Neural progenitor cell (in vitro differentiated cells): ENCODE data around the gene MMRN1. TPM values are rescaled to one million over a fixed set of nuclear protein-coding genes. Genes with fewer than 3 reads are reported as not detected.

Source experiments
- DNase-seq: peaks from one replicate; pipeline ENCODE4 v3.0.0-alpha.2; 2016; ENCODE audit warnings: low spot score
- H2AFZ ChIP-seq: fragments of 200-600 bp; sonication (generic); replicated peaks from 2 replicates; pipeline ENCODE4 v1.6.1; 2016; ENCODE audit warnings: antibody characterized with exemption
- H3F3A ChIP-seq: fragments of 200-600 bp; sonication (generic); 2 replicates; pipeline ENCODE4 v1.6.1; 2016; ENCODE audit warnings: antibody characterized with exemption, low read depth
- H3K27ac ChIP-seq: fragments of 200-600 bp; sonication (generic); 2 replicates; pipeline ENCODE4 v1.5.1; 2016; ENCODE audit warnings: mild to moderate bottlenecking
- H3K27me3 ChIP-seq: fragments of 200-600 bp; sonication (generic); 2 replicates; pipeline ENCODE4 v1.6.1; 2016; ENCODE audit warnings: mild to moderate bottlenecking, moderate library complexity
- H3K36me3 ChIP-seq: fragments of 200-600 bp; sonication (generic); 2 replicates; pipeline ENCODE4 v1.5.1; 2016
- H3K4me1 ChIP-seq: fragments of 200-600 bp; sonication (generic); 2 replicates; pipeline ENCODE4 v1.6.1; 2016; ENCODE audit warnings: mixed run types
- H3K4me2 ChIP-seq: fragments of 200-600 bp; sonication (generic); 2 replicates; pipeline ENCODE4 v1.6.1; 2016
- H3K4me3 ChIP-seq: fragments of 200-600 bp; sonication (generic); 2 replicates; pipeline ENCODE4 v1.5.1; 2016
- H3K79me2 ChIP-seq: fragments of 200-600 bp; sonication (generic); 2 replicates; pipeline ENCODE4 v1.6.1; 2016; ENCODE audit warnings: low read depth
- H3K9ac ChIP-seq: fragments of 200-600 bp; sonication (generic); 2 replicates; pipeline ENCODE4 v1.6.1; 2016
- H3K9me3 ChIP-seq: fragments of 200-600 bp; sonication (generic); 2 replicates; pipeline ENCODE4 v1.5.1; 2016; ENCODE audit warnings: low read depth
- H4K20me1 ChIP-seq: fragments of 200-600 bp; sonication (generic); 2 replicates; pipeline ENCODE4 v1.6.1; 2016; ENCODE audit warnings: low read depth
- H3K27ac Mint-ChIP-seq: 3 replicates; pipeline ENCODE4 v1.8.0; 2021; ENCODE audit warnings: mixed read lengths
- H3K27me3 Mint-ChIP-seq: 2 replicates; pipeline ENCODE4 v1.8.0; 2022; ENCODE audit warnings: low read depth, mild to moderate bottlenecking, inconsistent platforms, moderate library complexity, mixed read lengths; ENCODE audit not compliant: insufficient read depth
- H3K36me3 Mint-ChIP-seq: 3 replicates; pipeline ENCODE4 v1.8.0; 2021; ENCODE audit warnings: mixed read lengths
- H3K4me1 Mint-ChIP-seq: 3 replicates; pipeline ENCODE4 v1.8.0; 2021; ENCODE audit warnings: mixed read lengths
- H3K4me3 Mint-ChIP-seq: 3 replicates; pipeline ENCODE4 v1.8.0; 2021; ENCODE audit warnings: mild to moderate bottlenecking, moderate library complexity, mixed read lengths
- H3K9me3 Mint-ChIP-seq: 3 replicates; pipeline ENCODE4 v1.8.0; 2020; ENCODE audit warnings: mixed read lengths
- EZH2 ChIP-seq: fragments of 200-600 bp; sonication (generic); IDR thresholded peaks from 2 replicates; pipeline ENCODE4 v1.6.1; 2017; ENCODE audit warnings: antibody characterized with exemption, mild to moderate bottlenecking, moderate library complexity
- EZH2phosphoT487 ChIP-seq: fragments of 200-600 bp; sonication (generic); IDR thresholded peaks from 2 replicates; pipeline ENCODE4 v1.6.1; 2017; ENCODE audit warnings: antibody characterized with exemption
- total RNA-seq: library from RNA; depleted of rRNA; stranded (reverse); fragments of >200 nt; gene quantifications from 2 replicates; pipeline ENCODE4 v1.2.3, GENCODE V29; 2015; ENCODE audit warnings: low replicate concordance
- TF ChIP-seq, protein P1 (sequence below): fragments of 200-600 bp; sonication (generic); IDR thresholded peaks from 2 replicates; pipeline ENCODE4 v1.5.1; 2017; ENCODE audit warnings: antibody characterized with exemption, mild to moderate bottlenecking

The MMRN1 gene
- total RNA-seq, 1 donor from 2014 or later: 0.37 TPM

DNA sequence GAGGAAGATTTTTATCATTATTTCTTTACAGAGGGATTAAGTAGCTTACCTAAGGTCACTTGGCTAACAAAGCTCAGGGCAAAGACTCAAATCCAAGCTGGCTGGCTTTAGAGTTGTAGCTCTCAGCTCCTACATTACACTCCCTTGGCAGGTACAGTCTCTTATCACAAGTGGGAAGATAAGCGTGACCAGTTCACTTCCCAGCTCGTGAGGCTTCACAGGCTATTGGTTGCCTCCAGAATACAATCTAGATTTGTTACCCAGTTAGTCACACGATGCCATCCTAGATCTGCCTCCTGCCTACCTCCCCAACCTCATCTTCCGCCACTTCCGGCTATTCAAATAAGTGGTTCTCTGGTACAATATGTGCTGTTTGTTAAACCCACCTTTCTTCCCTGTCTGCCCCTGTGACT lies 3.7 kb downstream of the MMRN1 start:
- Histone ChIP-seq H3K79me2 (no peaks in the 10 kb centered on the region), H3K4me1 (peaks cover 14% of the 10 kb centered on the region), H2AFZ (no peak overlapping the region), H4K20me1 (no peaks in the 10 kb centered on the region), H3K27me3 (no peaks in the 10 kb centered on the region), H3K36me3 (no peaks in the 10 kb centered on the region), H3K9me3 (no peaks in the 10 kb centered on the region), H3F3A (peaks cover 3% of the 10 kb centered on the region), H3K9ac (no peak overlapping the region), H3K4me3 (no peak overlapping the region), H3K4me2 (peak overlapping the region; percentile 21), H3K27ac (no peak overlapping the region)
- Mint-ChIP-seq H3K4me3 (no peak overlapping the region), H3K36me3 (peaks cover 28% of the 10 kb centered on the region), H3K27me3 (no peaks in the 10 kb centered on the region), H3K4me1 (peaks cover 8% of the 10 kb centered on the region), H3K9me3 (peaks cover 5% of the 10 kb centered on the region), H3K27ac (no peak overlapping the region)
- TF ChIP-seq EZH2 (no peak), EZH2phosphoT487 (no peak)
- TF ChIP-seq, protein P1, sequence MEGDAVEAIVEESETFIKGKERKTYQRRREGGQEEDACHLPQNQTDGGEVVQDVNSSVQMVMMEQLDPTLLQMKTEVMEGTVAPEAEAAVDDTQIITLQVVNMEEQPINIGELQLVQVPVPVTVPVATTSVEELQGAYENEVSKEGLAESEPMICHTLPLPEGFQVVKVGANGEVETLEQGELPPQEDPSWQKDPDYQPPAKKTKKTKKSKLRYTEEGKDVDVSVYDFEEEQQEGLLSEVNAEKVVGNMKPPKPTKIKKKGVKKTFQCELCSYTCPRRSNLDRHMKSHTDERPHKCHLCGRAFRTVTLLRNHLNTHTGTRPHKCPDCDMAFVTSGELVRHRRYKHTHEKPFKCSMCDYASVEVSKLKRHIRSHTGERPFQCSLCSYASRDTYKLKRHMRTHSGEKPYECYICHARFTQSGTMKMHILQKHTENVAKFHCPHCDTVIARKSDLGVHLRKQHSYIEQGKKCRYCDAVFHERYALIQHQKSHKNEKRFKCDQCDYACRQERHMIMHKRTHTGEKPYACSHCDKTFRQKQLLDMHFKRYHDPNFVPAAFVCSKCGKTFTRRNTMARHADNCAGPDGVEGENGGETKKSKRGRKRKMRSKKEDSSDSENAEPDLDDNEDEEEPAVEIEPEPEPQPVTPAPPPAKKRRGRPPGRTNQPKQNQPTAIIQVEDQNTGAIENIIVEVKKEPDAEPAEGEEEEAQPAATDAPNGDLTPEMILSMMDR: no peak
- peak; percentile 55 for DNase-seq

DNA sequence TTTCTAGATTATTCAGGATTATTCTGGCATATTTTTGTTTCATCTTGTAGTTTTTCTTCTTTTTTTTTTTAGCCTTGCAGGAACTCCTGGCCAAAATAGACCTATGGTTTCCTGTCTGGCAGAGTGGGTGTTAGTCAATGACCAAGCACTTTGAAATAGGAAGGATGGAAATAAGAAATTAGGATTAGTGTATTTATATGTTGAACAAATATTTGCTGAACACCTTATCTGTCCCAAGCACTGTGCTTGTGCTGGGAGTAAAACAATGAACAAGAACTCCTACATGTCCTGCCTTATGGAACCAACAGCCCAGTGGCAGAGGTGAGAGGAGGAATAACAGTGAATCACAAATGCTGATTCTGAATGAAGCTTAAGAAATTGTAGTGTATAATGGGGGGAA lies 4.5 kb downstream of the MMRN1 start:
- peaks cover 3% of the 10 kb centered on the region for H3F3A ChIP-seq
- Mint-ChIP-seq H3K36me3 (peaks cover 25% of the 10 kb centered on the region), H3K9me3 (peaks cover 5% of the 10 kb centered on the region), H3K27ac (no peak overlapping the region), H3K4me1 (peaks cover 14% of the 10 kb centered on the region), H3K4me3 (no peak overlapping the region), H3K27me3 (no peaks in the 10 kb centered on the region)
- DNase-seq: no peak
- H3K27me3 ChIP-seq: no peaks in the 10 kb centered on the region
- TF ChIP-seq EZH2phosphoT487 (no peak), EZH2 (no peak)
- TF ChIP-seq, protein P1: no peak
- no peak overlapping the region for H3K4me3 ChIP-seq
- no peak overlapping the region for H3K4me2 ChIP-seq
- H3K27ac ChIP-seq: no peak overlapping the region
- no peak overlapping the region for H2AFZ ChIP-seq
- H4K20me1 ChIP-seq: no peaks in the 10 kb centered on the region
- H3K4me1 ChIP-seq: peaks cover 14% of the 10 kb centered on the region
- H3K36me3 ChIP-seq: no peaks in the 10 kb centered on the region
- H3K79me2 ChIP-seq: no peaks in the 10 kb centered on the region
- H3K9ac ChIP-seq: no peak overlapping the region
- no peaks in the 10 kb centered on the region for H3K9me3 ChIP-seq

DNA sequence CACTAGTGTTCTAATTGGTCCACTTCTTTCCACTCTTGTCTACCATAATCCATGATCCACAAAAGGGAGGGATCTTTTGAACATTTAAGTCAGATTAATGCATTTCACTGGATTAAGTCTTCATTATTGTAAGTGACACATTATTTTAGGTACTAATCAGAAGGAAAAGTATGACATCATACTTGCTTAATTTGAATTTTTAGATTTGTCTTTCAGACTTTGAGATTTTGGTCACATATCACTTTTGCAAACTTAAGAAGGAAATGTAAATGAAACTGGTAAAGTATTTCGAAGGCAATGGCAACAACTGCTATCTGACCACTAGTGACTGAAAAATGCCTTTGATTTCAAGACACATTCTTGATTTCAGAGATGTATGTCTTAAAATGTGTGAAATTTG lies 5.2 kb downstream of the MMRN1 start:
- Histone ChIP-seq H3K9ac (no peak overlapping the region), H3K9me3 (no peaks in the 10 kb centered on the region), H4K20me1 (no peaks in the 10 kb centered on the region), H2AFZ (no peak overlapping the region), H3K36me3 (no peaks in the 10 kb centered on the region), H3K79me2 (no peaks in the 10 kb centered on the region), H3F3A (peaks cover 3% of the 10 kb centered on the region), H3K27ac (no peak overlapping the region), H3K4me3 (no peak overlapping the region), H3K4me2 (no peak overlapping the region), H3K4me1 (peaks cover 14% of the 10 kb centered on the region), H3K27me3 (no peaks in the 10 kb centered on the region)
- H3K4me1 Mint-ChIP-seq: peaks cover 16% of the 10 kb centered on the region
- TF ChIP-seq, protein P1: no peak
- TF ChIP-seq EZH2phosphoT487: no peak
- no peak for TF ChIP-seq EZH2
- no peak overlapping the region for H3K4me3 Mint-ChIP-seq
- no peak for DNase-seq
- no peak overlapping the region for H3K27ac Mint-ChIP-seq
- peaks cover 20% of the 10 kb centered on the region for H3K36me3 Mint-ChIP-seq
- H3K27me3 Mint-ChIP-seq: no peaks in the 10 kb centered on the region
- H3K9me3 Mint-ChIP-seq: peaks cover 5% of the 10 kb centered on the region
